H1 (cell line): ENCODE results near the gene PSMA2. TPM values are rescaled to one million over a fixed set of nuclear protein-coding genes. Genes with fewer than 3 reads are reported as not detected.

Source experiments
- CTCF ChIA-PET: fragments of 300-600 bp; sonication (Branson Sonifier 250); formaldehyde crosslinking; loops from one replicate; lab custom pipeline; 2021; ENCODE audit not compliant: partially characterized antibody; lab: Charles Lee
- POLR2A ChIA-PET: fragments of 300-600 bp; sonication (Branson Sonifier 250); formaldehyde crosslinking; loops from one replicate; lab custom pipeline; 2021; ENCODE audit warnings: inconsistent platforms; ENCODE audit not compliant: partially characterized antibody; lab: Charles Lee
- DNase-seq, 2 experiments: peaks; one replicate each; pipeline versions ENCODE4 v3.0.0 to v3.0.0-alpha.2; 2010 to 2022; ENCODE audit warnings: low spot score in 2 of 2, low read depth in 1 of 2, mixed read lengths in 1 of 2
- FAIRE-seq: peaks from 2 replicates; lab custom pipeline; 2011; peaks lifted over from hg19 to GRCh38; lab: Jason Lieb, UNC
- H2AFZ ChIP-seq: 2 replicates; pipeline ENCODE4 v1.8.1; 2012; ENCODE audit warnings: low read length, inconsistent platforms
- H2AK5ac ChIP-seq: 2 replicates; pipeline ENCODE4 v1.6.1; 2013; ENCODE audit warnings: low read depth, low read length
- H2BK120ac ChIP-seq: replicated peaks from 2 replicates; pipeline ENCODE3; 2013; ENCODE audit warnings: low read depth, low read length, inconsistent platforms
- H2BK12ac ChIP-seq: 2 replicates; pipeline ENCODE4 v1.6.1; 2013; ENCODE audit warnings: low read depth, low read length
- H2BK15ac ChIP-seq: 2 replicates; pipeline ENCODE4 v1.6.1; 2013; ENCODE audit warnings: low read length
- H2BK20ac ChIP-seq: 2 replicates; pipeline ENCODE4 v1.6.1; 2013; ENCODE audit warnings: low read length
- H2BK5ac ChIP-seq: 2 replicates; pipeline ENCODE4 v1.6.1; 2013; ENCODE audit warnings: low read depth, low read length
- H3K14ac ChIP-seq: 2 replicates; pipeline ENCODE4 v1.6.1; 2013; ENCODE audit warnings: inconsistent platforms; ENCODE audit not compliant: insufficient read length
- H3K18ac ChIP-seq: 2 replicates; pipeline ENCODE4 v1.6.1; 2013; ENCODE audit warnings: low read length; ENCODE audit errors: extremely low read depth
- H3K23ac ChIP-seq: 2 replicates; pipeline ENCODE4 v1.6.1; 2013; ENCODE audit warnings: inconsistent platforms; ENCODE audit not compliant: insufficient read length
- H3K23me2 ChIP-seq: 2 replicates; pipeline ENCODE4 v1.6.1; 2013; ENCODE audit warnings: low read depth, low read length
- H3K27ac ChIP-seq: 2 replicates; pipeline ENCODE4 v1.6.1; 2011; ENCODE audit warnings: low read depth, low read length, inconsistent platforms
- H3K27me3 ChIP-seq, 4 experiments: replicated peaks in 1 of 4; 1 replicate in 1 of 4; 2 replicates in 3 of 4; pipeline versions ENCODE4 v1.6.1 to v1.8.1; 2011 to 2013; ENCODE audit warnings: low read length in 3 of 4, mild to moderate bottlenecking in 3 of 4, inconsistent platforms in 2 of 4, mixed read lengths in 2 of 4, moderate library complexity in 1 of 4; ENCODE audit not compliant: control insufficient read depth in 3 of 4, insufficient read depth in 3 of 4; ENCODE audit errors: extremely low read depth in 1 of 4
- H3K36me3 ChIP-seq, 4 experiments: 2 replicates each; pipeline versions ENCODE4 v1.6.1 to v1.8.1; 2011 to 2013; ENCODE audit warnings: mild to moderate bottlenecking in 4 of 4, low read length in 3 of 4, moderate library complexity in 2 of 4, control low read depth in 1 of 4, inconsistent platforms in 1 of 4; ENCODE audit not compliant: insufficient read depth in 4 of 4, control insufficient read depth in 2 of 4
- H3K4ac ChIP-seq: replicated peaks from 2 replicates; pipeline ENCODE3; 2013; ENCODE audit warnings: low read length, low read depth, mixed read lengths, inconsistent platforms; ENCODE audit not compliant: insufficient read length
- H3K4me1 ChIP-seq, 4 experiments: replicated peaks in 1 of 4; 1 replicate in 1 of 4; 2 replicates in 3 of 4; pipeline versions ENCODE4 v1.6.1 to v1.8.1; 2011 to 2013; ENCODE audit warnings: low read length in 3 of 4, inconsistent platforms in 2 of 4, mixed read lengths in 1 of 4; ENCODE audit not compliant: insufficient read depth in 4 of 4, control insufficient read depth in 3 of 4
- H3K4me2 ChIP-seq, 2 experiments: 2 replicates each; pipeline versions ENCODE4 v1.6.1 to v1.8.1; 2011 to 2013; ENCODE audit warnings: low read depth in 2 of 2, low read length in 2 of 2, control low read depth in 1 of 2, inconsistent platforms in 1 of 2, mild to moderate bottlenecking in 1 of 2; ENCODE audit not compliant: insufficient read depth in 1 of 2
- H3K4me3 ChIP-seq, 4 experiments: fragments of 200-600, 300-600 bp in 1 of 4; sonication (generic), shearing (Covaris generic), sonication (Bioruptor Twin) in 1 of 4; 2 replicates each; pipeline versions ENCODE4 v1.5.1 to v1.8.1; 2011 to 2016; ENCODE audit warnings: low read length in 4 of 4, low read depth in 3 of 4, control low read depth in 2 of 4, inconsistent platforms in 2 of 4, mild to moderate bottlenecking in 2 of 4, mixed read lengths in 1 of 4, moderate library complexity in 1 of 4; ENCODE audit not compliant: insufficient read depth in 2 of 4; ENCODE audit errors: extremely low read depth in 1 of 4
- H3K56ac ChIP-seq: replicated peaks from 2 replicates; pipeline ENCODE3; 2013; ENCODE audit warnings: low read depth, mild to moderate bottlenecking, mixed read lengths, low read length, inconsistent platforms; ENCODE audit not compliant: insufficient read length
- H3K79me1 ChIP-seq: 2 replicates; pipeline ENCODE4 v1.6.1; 2013; ENCODE audit warnings: low read depth, low read length, control low read depth
- H3K79me2 ChIP-seq, 2 experiments: 2 replicates each; pipeline versions ENCODE4 v1.6.1 to v1.8.1; 2012 to 2013; ENCODE audit warnings: low read length in 2 of 2, mild to moderate bottlenecking in 2 of 2, inconsistent platforms in 1 of 2; ENCODE audit not compliant: insufficient read depth in 2 of 2, control insufficient read depth in 1 of 2
- H3K9ac ChIP-seq, 4 experiments: replicated peaks in 1 of 4; 1 replicate in 1 of 4; 2 replicates in 3 of 4; pipeline versions ENCODE4 v1.6.1 to v1.8.1; 2011 to 2013; ENCODE audit warnings: low read depth in 3 of 4, low read length in 3 of 4, control low read depth in 2 of 4, mild to moderate bottlenecking in 2 of 4, moderate library complexity in 2 of 4, inconsistent platforms in 1 of 4; ENCODE audit errors: extremely low read depth in 1 of 4
- H3K9me3 ChIP-seq, 2 experiments: 2 replicates each; pipeline versions ENCODE4 v1.6.1 to v1.8.1; 2012 to 2013; ENCODE audit warnings: mild to moderate bottlenecking in 2 of 2, moderate library complexity in 2 of 2, control low read depth in 1 of 2, inconsistent platforms in 1 of 2, low read depth in 1 of 2, low read length in 1 of 2, mixed read lengths in 1 of 2; ENCODE audit not compliant: insufficient read depth in 2 of 2
- H4K20me1 ChIP-seq, 2 experiments: replicated peaks in 1 of 2; 2 replicates each; pipeline versions ENCODE3 to v1.8.1; 2011 to 2013; ENCODE audit warnings: inconsistent platforms in 2 of 2, low read length in 2 of 2, mild to moderate bottlenecking in 1 of 2; ENCODE audit not compliant: insufficient read depth in 2 of 2, control insufficient read depth in 1 of 2
- H4K5ac ChIP-seq: 2 replicates; pipeline ENCODE4 v1.6.1; 2013; ENCODE audit warnings: low read length, low read depth, mixed read lengths, inconsistent platforms; ENCODE audit not compliant: insufficient read length
- H4K8ac ChIP-seq: 2 replicates; pipeline ENCODE4 v1.8.0; 2013; ENCODE audit warnings: mild to moderate bottlenecking, moderate library complexity, low read length, inconsistent platforms; ENCODE audit not compliant: insufficient read depth; ENCODE audit errors: extremely low read depth
- H4K91ac ChIP-seq: replicated peaks from 2 replicates; pipeline ENCODE3; 2013; ENCODE audit warnings: low read length, mixed read lengths, inconsistent platforms; ENCODE audit not compliant: insufficient read length
- ASH2L ChIP-seq: fragments of 200-600, 300-600 bp; sonication (generic); IDR thresholded peaks from one replicate; pipeline ENCODE4 v1.7.1; 2017; ENCODE audit warnings: low read length
- BRCA1 ChIP-seq: IDR thresholded peaks from 2 replicates; pipeline ENCODE4 v1.6.1; 2012; ENCODE audit warnings: low read depth, low read length, improper control_type of control experiment
- CBX5 ChIP-seq: fragments of 300-800, 300-1000 bp; sonication (generic); IDR thresholded peaks from 2 replicates; pipeline ENCODE4 v1.7.1; 2016; ENCODE audit warnings: antibody characterized with exemption, low read length, low read depth
- EZH2 ChIP-seq: fragments of 200-600 bp; sonication (generic); IDR thresholded peaks from 2 replicates; pipeline ENCODE4 v1.7.1; 2012; ENCODE audit warnings: low read depth, mild to moderate bottlenecking, moderate library complexity, low read length, inconsistent platforms; ENCODE audit not compliant: severe bottlenecking
- GTF2F1 ChIP-seq: IDR thresholded peaks from 2 replicates; pipeline ENCODE4 v1.6.1; 2012; ENCODE audit warnings: low read depth, low read length, improper control_type of control experiment, borderline replicate concordance
- RNF2 ChIP-seq: fragments of 200-900, 300-1000 bp; sonication (generic); IDR thresholded peaks from 2 replicates; pipeline ENCODE4 v1.7.1; 2016; ENCODE audit warnings: borderline replicate concordance, low read depth, mild to moderate bottlenecking, antibody characterized with exemption, low read length; ENCODE audit not compliant: poor library complexity, severe bottlenecking; ENCODE audit errors: missing control alignments
- SRF ChIP-seq: IDR thresholded peaks from 2 replicates; pipeline ENCODE4 v1.6.1; 2011; ENCODE audit warnings: mild to moderate bottlenecking, low read depth, low read length, moderate library complexity
- WGBS, 2 experiments: shearing (Covaris generic) in 1 of 2; methylation state at CpG; one replicate each; pipeline versions ENCODE4 v1.1.6 to v1.1.7; 2013 to 2015; ENCODE audit warnings: low lambda C conversion rate in 2 of 2, mixed read lengths in 2 of 2, inconsistent platforms in 1 of 2, low coverage in 1 of 2, missing lambda C conversion rate in 1 of 2; ENCODE audit not compliant: insufficient replicate concordance in 2 of 2, insufficient coverage in 1 of 2, insufficient read length in 1 of 2; ENCODE audit errors: extremely low coverage in 1 of 2, missing lambda C conversion rate in 1 of 2; 5-methylcytosine and 5-hydroxymethylcytosine counted together
- long read RNA-seq, 2 experiments: library from RNA in 1 of 2; library from capped mRNA in 1 of 2; stranded (forward); transcript quantifications; one replicate each; pipeline ENCODE4 v2.0.0, GENCODE V29; 2021; ENCODE audit warnings: inconsistent platforms in 1 of 2
- polyA minus RNA-seq, 3 experiments: library from RNA; depleted of rRNA, polyadenylated mRNA; stranded (reverse); fragments of >200 nt; gene quantifications; 1 replicate in 2 of 3; 2 replicates in 1 of 3; pipeline ENCODE4 v1.2.3, GENCODE V29; 2011
- polyA plus RNA-seq, 7 experiments: library from polyadenylated mRNA; depleted of rRNA in 3 of 7; stranded (reverse) in 5 of 7; unstranded in 2 of 7; fragments of >200 nt in 5 of 7; fragments of 200-250 nt in 2 of 7; gene quantifications; 1 replicate in 5 of 7; 2 replicates in 1 of 7; 4 replicates in 1 of 7; pipeline versions ENCODE4 v1.2.1 to v1.2.3, GENCODE V29; 2011 to 2013; ENCODE audit warnings: missing spikeins in 2 of 7, mixed read lengths in 2 of 7
- total RNA-seq: library from RNA; stranded (reverse); fragmentation: NEBNext Ultra II Directional; extraction: Animal tissue kit (Norgen Biotek cat#: 25700); gene quantifications from 2 replicates; pipeline ENCODE4 v1.2.1, GENCODE V29; 2021

The PSMA2 gene
- total RNA-seq = 243 and 259 TPM in 2 replicates
- polyA plus RNA-seq (2011; rRNA removed) = 92.8 and 211 TPM in 2 replicates
- 229 TPM for polyA plus RNA-seq (2011; cell fraction: cytosol; rRNA removed)
- polyA plus RNA-seq (2011; cell fraction: nucleus; rRNA removed) = 27.7 TPM
- polyA plus RNA-seq (2012, experiment 1 of 2) = 210 to 360 TPM (median 228 TPM) in 4 replicates
- 126 TPM for polyA plus RNA-seq (2012, experiment 2 of 2)
- 330 TPM for polyA plus RNA-seq (2013, experiment 1 of 2)
- 334 TPM for polyA plus RNA-seq (2013, experiment 2 of 2)
- polyA minus RNA-seq (2011; rRNA and poly(A)+ RNA removed) = 41.6 and 68.9 TPM in 2 replicates
- polyA minus RNA-seq (2011; cell fraction: cytosol; rRNA and poly(A)+ RNA removed) = 62.6 TPM
- polyA minus RNA-seq (2011; cell fraction: nucleus; rRNA and poly(A)+ RNA removed) = 31.2 TPM
- long read RNA-seq, experiment 1, transcript PSMA2-201 (8 exons, 1,487 nt) = major isoform, 278 of 385 reads
- long read RNA-seq, experiment 1, partial matches to known transcripts = 99 of 385 reads
- long read RNA-seq, experiment 1, other reads (novel, unspliced or antisense) = 4 of 385 reads
- long read RNA-seq, experiment 2, transcript PSMA2-201 (8 exons, 1,487 nt) = major isoform, 987 of 1,027 reads
- long read RNA-seq, experiment 2, partial matches to known transcripts = 35 of 1,027 reads
- long read RNA-seq, experiment 2, other reads (novel, unspliced or antisense) = 1 of 1,027 reads

- FAIRE-seq = peak; percentile 98
- H4K20me1 ChIP-seq = peaks cover 6 to 8% of the 10 kb centered on the region in 2 experiments
- H2AK5ac ChIP-seq = no peak within 1 kb of the TSS
- H3K9ac ChIP-seq = peak within 1 kb of the TSS; percentile 93 to 99 (median 95)
- CTCF ChIA-PET = interaction anchor here (0.5 to 3.5 kb wide), 15 partner anchors 9 to 989 kb away, joined by 3 to 9 read pairs (median 3); no protein-coding TSS in a partner anchor
- H3K4me2 ChIP-seq = peak within 1 kb of the TSS; percentile 82 to 87
- peak within 1 kb of the TSS; percentile 89 for H3K56ac ChIP-seq
- H2BK5ac ChIP-seq = peak within 1 kb of the TSS; percentile 90
- peaks cover 9% of the 10 kb centered on the region; the same call in 1 of the 2 replicates for H3K23me2 ChIP-seq
- H2AFZ ChIP-seq = peak within 1 kb of the TSS; percentile 24
- H3K27me3 ChIP-seq = no peaks in the 10 kb centered on the region
- no peaks in the 10 kb centered on the region for H3K79me1 ChIP-seq
- peaks cover 33 to 77% of the 10 kb centered on the region in 2 experiments for H3K79me2 ChIP-seq
- no peak within 1 kb of the TSS for H3K23ac ChIP-seq
- peak within 1 kb of the TSS; percentile 83 to 98 (median 94) for H3K4me3 ChIP-seq
- H2BK20ac ChIP-seq = no peak within 1 kb of the TSS
- POLR2A ChIA-PET = interaction anchor here (0.6 to 13.6 kb wide), 21 partner anchors 9 to 708 kb away, joined by 3 to 112 read pairs (median 4); partner anchors contain the start of gene C7orf25
- H4K8ac ChIP-seq = peak within 1 kb of the TSS; percentile 98; the same call in 1 of the 2 replicates
- no peaks in the 10 kb centered on the region for H3K9me3 ChIP-seq
- peak within 1 kb of the TSS; percentile 89; the same call in 1 of the 2 replicates for H3K18ac ChIP-seq
- peak; percentile 88 to 90 for DNase-seq
- peak within 1 kb of the TSS; percentile 29; the same call in 1 of the 2 replicates for H2BK12ac ChIP-seq
- peak within 1 kb of the TSS; percentile 89 for H3K27ac ChIP-seq
- WGBS, 2 experiments = 1% methylated on average over 56 of the region's 56 CpGs; no CpG with 5 or more reads in 1 of the 2 experiments
- H4K5ac ChIP-seq = peak within 1 kb of the TSS; percentile 95
- peaks cover 5 to 27% (median 18%) of the 10 kb centered on the region in 4 experiments for H3K36me3 ChIP-seq
- no peak within 1 kb of the TSS for H2BK15ac ChIP-seq
- no peak within 1 kb of the TSS for H3K14ac ChIP-seq
- no peak within 1 kb of the TSS for H2BK120ac ChIP-seq
- peak within 1 kb of the TSS; percentile 9 for H3K4ac ChIP-seq
- H3K4me1 ChIP-seq = peaks cover 0 to 4% (median 0%) of the 10 kb centered on the region in 4 experiments; a peak in 2 of 7 replicates
- peak within 1 kb of the TSS; percentile 93 for H4K91ac ChIP-seq
- TF ChIP-seq GTF2F1 (0 out of 2 replicates have a peak, but pooled peaks have one; percentile 14), CBX5 (no peak), EZH2 (no peak), RNF2 (no peak), BRCA1 (no peak), ASH2L (peak; percentile 88), SRF (no peak)
Measured at GRCh38 chr7:42931834-42932651, at the start of gene PSMA2, which contains the start of gene MRPL32. Gene PSMA2 (minus strand): TSS chr7:42932174. CDS start chr7:42932158, 16 bp downstream. Gene MRPL32 (plus strand): TSS chr7:42932376. CDS start chr7:42932387, 11 bp downstream.
